Ishikawa (cell line): ENCODE data around the gene SDR9C7.

Experiments
- EGR1 ChIP-seq: IDR thresholded peaks from 2 replicates; pipeline ENCODE4 v1.6.1; 2012
- EP300 ChIP-seq: IDR thresholded peaks from 2 replicates; pipeline ENCODE4 v1.6.1; 2012; ENCODE audit warnings: borderline replicate concordance
- FOXM1 ChIP-seq: IDR thresholded peaks from 2 replicates; pipeline ENCODE4 v1.6.1; 2012; ENCODE audit warnings: low read depth, borderline replicate concordance

GRCh38 chr12:56922031-56922430 lies 12.2 kb downstream of the SDR9C7 start:
- TF ChIP-seq EP300 (no peak), FOXM1 (no peak), EGR1 (no peak)
